ENCODE data around the gene SIGLEC7.
"Not testable (repeated sequence)": the region's sequence is repeated elsewhere in the genome, so short reads cannot be mapped to it uniquely, and the experiment has no call there.

DNA sequence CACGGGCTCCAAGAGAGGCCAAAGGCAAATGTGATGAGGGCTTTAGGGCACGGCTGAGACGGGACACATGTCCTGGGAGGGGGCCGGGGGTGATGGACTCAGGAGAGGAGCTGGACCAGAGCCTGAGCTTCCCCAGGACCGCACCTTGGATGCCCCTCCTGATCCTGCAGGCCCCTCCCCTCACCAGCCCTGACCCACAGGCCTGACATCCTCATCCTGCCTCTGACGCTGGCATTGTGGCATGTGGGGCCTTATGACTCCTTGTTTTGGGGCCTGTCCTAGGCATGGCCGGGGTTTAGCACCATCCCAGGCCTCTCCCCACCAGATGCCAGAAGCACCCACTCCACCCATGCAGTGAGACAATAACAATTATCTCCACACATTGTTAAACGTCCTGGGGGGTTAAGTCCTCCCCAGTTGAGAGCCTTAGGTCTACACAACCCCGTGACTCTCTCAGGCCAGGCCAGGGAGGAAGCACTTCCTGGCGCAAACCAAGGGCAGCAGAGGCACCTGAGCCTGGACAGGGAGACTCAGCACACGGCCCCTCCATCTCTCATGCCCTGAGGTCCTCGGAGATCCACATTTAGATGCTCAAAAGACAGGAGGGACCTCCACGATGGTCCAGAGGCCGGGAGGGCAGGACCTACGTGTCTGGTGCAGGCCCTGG is 841 bp downstream of the SIGLEC7 start:
- TF ChIP-seq, protein P1, sequence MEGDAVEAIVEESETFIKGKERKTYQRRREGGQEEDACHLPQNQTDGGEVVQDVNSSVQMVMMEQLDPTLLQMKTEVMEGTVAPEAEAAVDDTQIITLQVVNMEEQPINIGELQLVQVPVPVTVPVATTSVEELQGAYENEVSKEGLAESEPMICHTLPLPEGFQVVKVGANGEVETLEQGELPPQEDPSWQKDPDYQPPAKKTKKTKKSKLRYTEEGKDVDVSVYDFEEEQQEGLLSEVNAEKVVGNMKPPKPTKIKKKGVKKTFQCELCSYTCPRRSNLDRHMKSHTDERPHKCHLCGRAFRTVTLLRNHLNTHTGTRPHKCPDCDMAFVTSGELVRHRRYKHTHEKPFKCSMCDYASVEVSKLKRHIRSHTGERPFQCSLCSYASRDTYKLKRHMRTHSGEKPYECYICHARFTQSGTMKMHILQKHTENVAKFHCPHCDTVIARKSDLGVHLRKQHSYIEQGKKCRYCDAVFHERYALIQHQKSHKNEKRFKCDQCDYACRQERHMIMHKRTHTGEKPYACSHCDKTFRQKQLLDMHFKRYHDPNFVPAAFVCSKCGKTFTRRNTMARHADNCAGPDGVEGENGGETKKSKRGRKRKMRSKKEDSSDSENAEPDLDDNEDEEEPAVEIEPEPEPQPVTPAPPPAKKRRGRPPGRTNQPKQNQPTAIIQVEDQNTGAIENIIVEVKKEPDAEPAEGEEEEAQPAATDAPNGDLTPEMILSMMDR (IDR thresholded peaks at IDR 0.05; ENCODE audit: low read depth, low read length): not testable (repeated sequence)
- TF ChIP-seq, protein P2, sequence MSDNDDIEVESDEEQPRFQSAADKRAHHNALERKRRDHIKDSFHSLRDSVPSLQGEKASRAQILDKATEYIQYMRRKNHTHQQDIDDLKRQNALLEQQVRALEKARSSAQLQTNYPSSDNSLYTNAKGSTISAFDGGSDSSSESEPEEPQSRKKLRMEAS (IDR thresholded peaks at IDR 0.05; ENCODE audit: low read depth, low read length): not testable (repeated sequence)
- TF ChIP-seq POLR2A (IDR thresholded peaks at IDR 0.05; ENCODE audit: extremely low read depth, insufficient read length); MYC (IDR thresholded peaks at IDR 0.05; ENCODE audit: low read depth, low read length): not testable (repeated sequence)

Data from NB4 (cell line).